Panc1 (cell line): Measurements from ENCODE around the gene CNGB1. TPM values are rescaled to one million over a fixed set of nuclear protein-coding genes. Genes with fewer than 3 reads are reported as not detected.

Experiments
- ATAC-seq: fragments of 200-7000 bp; cut with Tn5 transposase; 2 replicates; pipeline ENCODE4 v1.9.1; 2020; ENCODE audit warnings: mild to moderate bottlenecking, moderate library complexity
- BruUV-seq: library from RNA; stranded (reverse); fragments of 400-500 nt; replicated peaks from 2 replicates; lab custom pipeline; 2021; lab: Mats Ljungman, UMichigan
- CTCF ChIA-PET: fragments of 300-600 bp; sonication (Branson Sonifier 250); formaldehyde crosslinking; loops from one replicate; lab custom pipeline; 2022; ENCODE audit warnings: antibody characterized with exemption; lab: Charles Lee
- POLR2A ChIA-PET: fragments of 300-600 bp; sonication (Branson Sonifier 250); formaldehyde crosslinking; loops from one replicate; lab custom pipeline; 2022; ENCODE audit warnings: antibody characterized with exemption; lab: Charles Lee
- DNase-seq: peaks from one replicate; pipeline ENCODE4 v3.0.0-alpha.2; 2010; ENCODE audit warnings: low read depth, low spot score
- H3K27ac ChIP-seq: 2 replicates; pipeline ENCODE4 v1.5.1; 2011; ENCODE audit warnings: mild to moderate bottlenecking, low read length, inconsistent platforms
- H3K27me3 ChIP-seq: fragments of 200-500 bp; sonication (Bioruptor generic); 2 replicates; pipeline ENCODE4 v1.6.0; 2014; ENCODE audit warnings: low read length, inconsistent platforms; ENCODE audit not compliant: control insufficient read depth, insufficient read depth
- H3K36me3 ChIP-seq: fragments of 200-500 bp; sonication (Bioruptor generic); 2 replicates; pipeline ENCODE4 v1.5.1; 2014; ENCODE audit warnings: inconsistent platforms, mild to moderate bottlenecking, low read length, moderate library complexity; ENCODE audit not compliant: control insufficient read depth, insufficient read depth
- H3K4me1 ChIP-seq: 2 replicates; pipeline ENCODE4 v1.5.1; 2011; ENCODE audit warnings: inconsistent platforms, mild to moderate bottlenecking, low read length, moderate library complexity; ENCODE audit not compliant: control insufficient read depth, insufficient read depth
- H3K4me3 ChIP-seq, 2 experiments: 2 replicates each; pipeline ENCODE4 v1.5.1; 2011 to 2012; ENCODE audit warnings: low read depth in 2 of 2, low read length in 2 of 2, mild to moderate bottlenecking in 2 of 2, inconsistent platforms in 1 of 2, moderate library complexity in 1 of 2
- H3K9me3 ChIP-seq: fragments of 200-500 bp; sonication (Bioruptor generic); 2 replicates; pipeline ENCODE4 v1.5.1; 2014; ENCODE audit warnings: low read depth, mild to moderate bottlenecking, inconsistent platforms, low read length, moderate library complexity; ENCODE audit not compliant: control insufficient read depth, insufficient read depth
- CTCF ChIP-seq: fragments of 450-650 bp; IDR thresholded peaks from 2 replicates; pipeline ENCODE4 v1.5.1; 2017; ENCODE audit warnings: mild to moderate bottlenecking
- POLR2AphosphoS5 ChIP-seq: IDR thresholded peaks from 2 replicates; pipeline ENCODE4 v1.6.1; 2012; ENCODE audit warnings: mild to moderate bottlenecking, low read depth, low read length, moderate library complexity
- REST ChIP-seq, 2 experiments: IDR thresholded peaks; 2 replicates each; pipeline ENCODE4 v1.6.1; 2011 to 2012; ENCODE audit warnings: low read depth in 2 of 2, control low read depth in 1 of 2, low read length in 1 of 2, mild to moderate bottlenecking in 1 of 2, moderate library complexity in 1 of 2; ENCODE audit not compliant: insufficient read depth in 1 of 2
- SIN3A ChIP-seq: IDR thresholded peaks from 2 replicates; pipeline ENCODE4 v1.6.1; 2012; ENCODE audit warnings: low read depth, mild to moderate bottlenecking, low read length, moderate library complexity, borderline replicate concordance; ENCODE audit not compliant: insufficient read depth
- TCF7L2 ChIP-seq: IDR thresholded peaks from 2 replicates; pipeline ENCODE4 v1.6.1; 2011; ENCODE audit warnings: mild to moderate bottlenecking, low read depth, low read length, inconsistent platforms
- in situ Hi-C: cut with HindIII; loops from 2 replicates; pipeline ENCODE4 v1.10.0; 2016; ENCODE audit warnings: low sequenced_read_pairs, low pct_unique_long_range_greater_than_20kb
- intact Hi-C: fragments of 100-400 bp; cut with micrococcal nuclease; formaldehyde crosslinking; loops from one replicate; pipeline ENCODE4 v1.10.0; 2022; ENCODE audit not compliant: unreplicated experiment
- total RNA-seq: library from RNA; stranded (reverse); gene quantifications from one replicate; pipeline ENCODE4 v1.2.1, GENCODE V29; 2021; ENCODE audit not compliant: unreplicated experiment

Gene CNGB1
- total RNA-seq, 1 experiment from 2014 or later, result not detected

GRCh38 chr16:57952909-57953308, 18.0 kb downstream of the CNGB1 start:
- no peaks in the 10 kb centered on the region for H3K4me1 ChIP-seq
- intact Hi-C loops, result no loop called here
- ChIA-PET CTCF (no interaction called here), POLR2A (interaction anchor here (0.6 to 0.7 kb wide), 2 partner anchors 16 to 392 kb away, joined by 3 read pairs; no protein-coding TSS in a partner anchor)
- no peaks in the 10 kb centered on the region for H3K27me3 ChIP-seq
- no peak overlapping the region for H3K4me3 ChIP-seq
- no peak for TF ChIP-seq POLR2AphosphoS5
- no peak for TF ChIP-seq REST (IDR thresholded peaks at IDR 0.05; ENCODE audit: insufficient read depth in 1 of 2, low read depth in 2 of 2, low read length in 1 of 2)
- TF ChIP-seq TCF7L2, result no peak
- TF ChIP-seq CTCF, result no peak
- no peak for TF ChIP-seq SIN3A
- BruUV-seq, result no TSS peak
- H3K9me3 ChIP-seq, result no peaks in the 10 kb centered on the region
- H3K27ac ChIP-seq, result no peak overlapping the region
- DNase-seq, result no peak
- no peaks in the 10 kb centered on the region for H3K36me3 ChIP-seq
- in situ Hi-C loops, result no loop called here
- ATAC-seq, result no peak

- no peak for ATAC-seq
- ChIA-PET POLR2A (no interaction called here), CTCF (no interaction called here)
Observed at GRCh38 chr16:57951204-57951960, 19.5 kb downstream of the CNGB1 start.

More at GRCh38 chr16:57951204-57951960, 19.5 kb downstream of the CNGB1 start:
- Histone ChIP-seq H3K27ac (no peak overlapping the region), H3K27me3 (no peaks in the 10 kb centered on the region), H3K36me3 (no peaks in the 10 kb centered on the region), H3K4me1 (no peaks in the 10 kb centered on the region), H3K4me3 (no peak overlapping the region), H3K9me3 (no peaks in the 10 kb centered on the region)
- in situ Hi-C loops, result no loop called here
- intact Hi-C loops, result no loop called here
- DNase-seq, result no peak
- TF ChIP-seq CTCF (no peak), POLR2AphosphoS5 (no peak), TCF7L2 (no peak), REST (IDR thresholded peaks at IDR 0.05; ENCODE audit: insufficient read depth in 1 of 2, low read depth in 2 of 2, low read length in 1 of 2) (no peak), SIN3A (no peak)
- no TSS peak for BruUV-seq
